Osteocyte (in vitro differentiated cells): Measurements from ENCODE around the gene SCAF4. TPM values are rescaled to one million over a fixed set of nuclear protein-coding genes. Genes with fewer than 3 reads are reported as not detected.

ENCODE experiments used
- DNase-seq: peaks from one replicate; pipeline ENCODE4 v3.0.0; 2021; ENCODE audit warnings: mixed read lengths; ENCODE audit not compliant: unreplicated experiment; ENCODE audit errors: extremely low spot score
- H3K27ac Mint-ChIP-seq: one replicate; pipeline ENCODE4 v1.8.0; 2021; ENCODE audit warnings: mild to moderate bottlenecking, mixed read lengths; ENCODE audit not compliant: unreplicated experiment
- H3K27me3 Mint-ChIP-seq: one replicate; pipeline ENCODE4 v1.8.0; 2021; ENCODE audit warnings: mixed read lengths; ENCODE audit not compliant: unreplicated experiment
- H3K36me3 Mint-ChIP-seq: one replicate; pipeline ENCODE4 v1.8.0; 2021; ENCODE audit warnings: mixed read lengths; ENCODE audit not compliant: unreplicated experiment
- H3K4me1 Mint-ChIP-seq: one replicate; pipeline ENCODE4 v1.8.0; 2021; ENCODE audit warnings: mixed read lengths; ENCODE audit not compliant: unreplicated experiment
- H3K4me3 Mint-ChIP-seq: one replicate; pipeline ENCODE4 v1.8.0; 2021; ENCODE audit warnings: mild to moderate bottlenecking, moderate library complexity, mixed read lengths; ENCODE audit not compliant: unreplicated experiment
- H3K9me3 Mint-ChIP-seq: one replicate; pipeline ENCODE4 v1.8.0; 2021; ENCODE audit warnings: mixed read lengths; ENCODE audit not compliant: unreplicated experiment
- CTCF ChIP-seq: fragments of 200-600 bp; sonication (generic); IDR thresholded peaks from 2 replicates; pipeline ENCODE4 v1.5.0; 2021; ENCODE audit warnings: antibody characterized with exemption, mild to moderate bottlenecking, moderate library complexity
- total RNA-seq: library from RNA; stranded (reverse); gene quantifications from 2 replicates; pipeline ENCODE4 v1.2.1, GENCODE V29; 2021

Gene SCAF4
- total RNA-seq, 1 donor from 2014 or later = 32.7 TPM

- H3K9me3 Mint-ChIP-seq = no peaks in the 10 kb centered on the region
- no peak for DNase-seq
- no peak overlapping the region for H3K4me3 Mint-ChIP-seq
- no peaks in the 10 kb centered on the region for H3K36me3 Mint-ChIP-seq
- TF ChIP-seq CTCF = no peak
- peaks cover 69% of the 10 kb centered on the region for H3K4me1 Mint-ChIP-seq
- no peaks in the 10 kb centered on the region for H3K27me3 Mint-ChIP-seq
- peak overlapping the region; percentile 39 for H3K27ac Mint-ChIP-seq
Measured at GRCh38 chr21:31713115-31713514, 18.8 kb downstream of the SCAF4 start.

GRCh38 chr21:31711745-31712285 lies 20.1 kb downstream of the SCAF4 start:
- DNase-seq = no peak
- TF ChIP-seq CTCF = no peak
- Mint-ChIP-seq H3K4me1 (peaks cover 78% of the 10 kb centered on the region), H3K27ac (no peak overlapping the region), H3K36me3 (no peaks in the 10 kb centered on the region), H3K27me3 (no peaks in the 10 kb centered on the region), H3K9me3 (no peaks in the 10 kb centered on the region), H3K4me3 (no peak overlapping the region)

GRCh38 chr21:31711326-31711725 lies 20.6 kb downstream of the SCAF4 start:
- Mint-ChIP-seq H3K27me3 (no peaks in the 10 kb centered on the region), H3K27ac (peak overlapping the region; percentile 75), H3K4me1 (peaks cover 78% of the 10 kb centered on the region), H3K36me3 (no peaks in the 10 kb centered on the region), H3K9me3 (no peaks in the 10 kb centered on the region), H3K4me3 (no peak overlapping the region)
- no peak for DNase-seq
- no peak for TF ChIP-seq CTCF

GRCh38 chr21:31710586-31710985 lies 21.3 kb downstream of the SCAF4 start:
- Mint-ChIP-seq H3K4me1 (peaks cover 73% of the 10 kb centered on the region), H3K36me3 (no peaks in the 10 kb centered on the region), H3K27ac (peak overlapping the region; percentile 75), H3K9me3 (no peaks in the 10 kb centered on the region), H3K27me3 (no peaks in the 10 kb centered on the region), H3K4me3 (no peak overlapping the region)
- no peak for TF ChIP-seq CTCF
- DNase-seq = no peak

GRCh38 chr21:31708541-31708940 lies 23.4 kb downstream of the SCAF4 start:
- H3K4me1 Mint-ChIP-seq = peaks cover 54% of the 10 kb centered on the region
- H3K27me3 Mint-ChIP-seq = no peaks in the 10 kb centered on the region
- no peak overlapping the region for H3K27ac Mint-ChIP-seq
- TF ChIP-seq CTCF = no peak
- H3K9me3 Mint-ChIP-seq = no peaks in the 10 kb centered on the region
- DNase-seq = no peak
- H3K4me3 Mint-ChIP-seq = no peak overlapping the region
- H3K36me3 Mint-ChIP-seq = peaks cover 3% of the 10 kb centered on the region
